Common myeloid progenitor, CD34-positive (primary cell): ENCODE results near the gene HBB.

Experiments
- CTCF ChIA-PET: fragments of 350-600 bp; sonication (Branson Sonifier 250); formaldehyde crosslinking; loops from one replicate; lab custom pipeline; 2021; ENCODE audit warnings: antibody characterized with exemption; lab: Charles Lee
- POLR2A ChIA-PET: fragments of 350-600 bp; sonication (Branson Sonifier 250); formaldehyde crosslinking; loops from one replicate; lab custom pipeline; 2021; ENCODE audit warnings: antibody characterized with exemption; lab: Charles Lee
- DNase-seq, 3 donors: peaks; one replicate each; pipeline versions ENCODE4 v3.0.0 to v3.0.0-alpha.2; 2013
- H3K27ac ChIP-seq, 2 experiments: 1 replicate in 1 of 2; 2 replicates in 1 of 2; pipeline ENCODE4 v1.7.0; 2013; ENCODE audit warnings: inconsistent platforms in 2 of 2, low read length in 2 of 2, mild to moderate bottlenecking in 2 of 2, low read depth in 1 of 2, moderate library complexity in 1 of 2; ENCODE audit not compliant: severe bottlenecking in 2 of 2, insufficient read depth in 1 of 2, poor library complexity in 1 of 2
- H3K27me3 ChIP-seq, 5 experiments: replicated peaks in 2 of 5; 1 replicate in 3 of 5; 2 replicates in 2 of 5; pipeline versions ENCODE4 v1.6.1 to v1.7.0; 2013; ENCODE audit warnings: low read length in 4 of 5, mild to moderate bottlenecking in 2 of 5, moderate library complexity in 2 of 5, inconsistent platforms in 1 of 5; ENCODE audit not compliant: insufficient read depth in 5 of 5, control insufficient read depth in 4 of 5
- H3K36me3 ChIP-seq, 4 experiments: 1 replicate in 2 of 4; 2 replicates in 2 of 4; pipeline versions ENCODE4 v1.6.1 to v1.7.0; 2013; ENCODE audit warnings: low read length in 3 of 4, control low read depth in 1 of 4, mild to moderate bottlenecking in 1 of 4; ENCODE audit not compliant: control insufficient read depth in 4 of 4, insufficient read depth in 4 of 4
- H3K4me1 ChIP-seq, 4 experiments: 1 replicate in 3 of 4; 2 replicates in 1 of 4; pipeline versions ENCODE4 v1.6.1 to v1.7.1; 2013; ENCODE audit warnings: low read length in 3 of 4, mild to moderate bottlenecking in 3 of 4, control low read depth in 1 of 4, inconsistent platforms in 1 of 4, moderate library complexity in 1 of 4; ENCODE audit not compliant: control insufficient read depth in 4 of 4, insufficient read depth in 4 of 4; ENCODE audit errors: control extremely low read depth in 1 of 4
- H3K4me3 ChIP-seq, 7 experiments: 1 replicate in 4 of 7; 2 replicates in 3 of 7; pipeline versions ENCODE4 v1.5.1 to v1.7.0; 2013; ENCODE audit warnings: mild to moderate bottlenecking in 7 of 7, low read length in 6 of 7, moderate library complexity in 6 of 7, inconsistent platforms in 2 of 7, low read depth in 2 of 7, control low read depth in 1 of 7; ENCODE audit not compliant: insufficient read depth in 4 of 7, control insufficient read depth in 1 of 7; ENCODE audit errors: extremely low read depth in 1 of 7
- H3K9me3 ChIP-seq, 5 experiments: 1 replicate in 4 of 5; 2 replicates in 1 of 5; pipeline versions ENCODE4 v1.6.1 to v1.7.1; 2013; ENCODE audit warnings: low read length in 4 of 5, mild to moderate bottlenecking in 2 of 5, inconsistent platforms in 1 of 5, low read depth in 1 of 5, moderate library complexity in 1 of 5; ENCODE audit not compliant: control insufficient read depth in 4 of 5, insufficient read depth in 2 of 5; ENCODE audit errors: control extremely low read depth in 1 of 5
- WGBS: methylation state at CpG from one replicate; pipeline ENCODE4 v1.1.5; 2013; ENCODE audit not compliant: insufficient coverage; 5-methylcytosine and 5-hydroxymethylcytosine counted together

HBB gene

DNA sequence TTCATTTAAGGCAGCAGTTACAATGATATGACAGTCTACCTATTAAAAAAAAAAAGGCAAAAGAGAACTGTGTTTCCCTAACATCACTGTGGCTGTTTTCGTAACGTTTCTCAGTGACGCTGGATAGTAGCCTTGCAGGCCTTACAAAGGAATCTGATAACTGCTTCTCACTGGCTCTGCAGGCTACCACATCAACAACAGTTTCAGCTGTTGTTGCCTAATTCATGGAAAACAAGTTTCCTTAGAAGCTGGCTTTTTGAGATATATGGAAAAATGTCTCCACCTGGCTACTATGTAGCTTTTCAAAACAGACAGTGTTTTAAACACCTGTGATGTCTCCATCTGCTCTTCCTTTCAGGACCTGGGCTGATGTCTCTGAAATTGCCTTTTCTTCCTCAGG, 30.1 kb downstream of the HBB start:
- no peaks in the 10 kb centered on the region for H3K4me1 ChIP-seq
- no peaks in the 10 kb centered on the region for H3K36me3 ChIP-seq
- POLR2A ChIA-PET = no interaction called here
- no peaks in the 10 kb centered on the region for H3K27me3 ChIP-seq
- DNase-seq = no peak
- peaks cover 0 to 4% (median 0%) of the 10 kb centered on the region in 5 experiments for H3K9me3 ChIP-seq
- no peak overlapping the region for H3K27ac ChIP-seq
- 100% methylated on average over 3 of the region's 3 CpGs for WGBS
- CTCF ChIA-PET = no interaction called here
- no peak overlapping the region for H3K4me3 ChIP-seq

DNA sequence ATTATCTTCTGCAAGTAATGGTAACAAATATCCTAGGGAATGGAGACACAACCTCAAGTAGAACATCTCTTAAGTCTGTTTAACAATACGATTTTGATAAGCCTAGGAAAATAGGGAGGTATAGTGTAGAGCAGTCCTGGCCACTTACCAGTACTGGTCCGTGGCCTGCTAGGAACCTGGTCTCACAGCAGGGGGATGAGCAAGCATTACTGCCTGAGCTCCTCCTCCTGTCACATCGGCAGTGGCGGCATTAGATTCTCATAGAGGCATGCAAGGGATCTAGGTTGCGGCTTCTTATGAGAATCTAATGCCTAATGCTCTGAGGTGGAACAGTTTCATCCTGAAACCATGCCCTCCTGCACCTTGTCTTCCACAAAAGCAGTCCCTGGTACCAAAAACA, 30.8 kb downstream of the HBB start:
- WGBS = 95% methylated on average over 5 of the region's 5 CpGs
- H3K9me3 ChIP-seq = peaks cover 0 to 4% (median 0%) of the 10 kb centered on the region in 5 experiments
- no peaks in the 10 kb centered on the region for H3K4me1 ChIP-seq
- DNase-seq = no peak
- no peak overlapping the region for H3K4me3 ChIP-seq
- ChIA-PET POLR2A (no interaction called here), CTCF (interaction anchor here (1.2 kb wide), 1 partner anchor 174 kb away, joined by 3 read pairs; no protein-coding TSS in a partner anchor)
- H3K36me3 ChIP-seq = no peaks in the 10 kb centered on the region
- no peak overlapping the region for H3K27ac ChIP-seq
- no peaks in the 10 kb centered on the region for H3K27me3 ChIP-seq

DNA sequence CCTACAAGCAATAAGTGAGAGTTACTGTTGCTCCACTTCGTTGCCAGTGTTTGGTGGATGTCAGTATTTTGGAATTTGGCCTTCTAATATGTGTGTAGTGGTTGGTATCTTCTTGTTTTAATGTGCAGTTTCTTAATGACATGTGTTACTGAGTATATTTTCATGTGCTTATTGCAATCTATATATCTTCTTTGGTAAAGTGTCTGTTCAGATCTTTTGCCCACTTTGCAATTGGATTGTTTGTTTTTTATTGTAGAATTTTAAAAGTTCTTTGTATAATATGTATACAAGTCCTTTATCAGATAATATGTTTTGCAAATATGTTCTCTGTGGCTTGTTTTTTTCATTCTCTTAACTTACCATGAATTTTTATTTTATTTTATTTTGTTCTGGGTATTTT, 34.1 kb downstream of the HBB start:
- H3K4me1 ChIP-seq = no peaks in the 10 kb centered on the region
- WGBS = no CpG with 5 or more reads among the region's 1 CpG
- H3K27me3 ChIP-seq = no peaks in the 10 kb centered on the region
- CTCF ChIA-PET = no interaction called here
- H3K9me3 ChIP-seq = peaks cover 0 to 8% (median 0%) of the 10 kb centered on the region in 5 experiments
- H3K4me3 ChIP-seq = no peak overlapping the region
- POLR2A ChIA-PET = no interaction called here
- no peak overlapping the region for H3K27ac ChIP-seq
- DNase-seq = no peak
- H3K36me3 ChIP-seq = no peaks in the 10 kb centered on the region

DNA sequence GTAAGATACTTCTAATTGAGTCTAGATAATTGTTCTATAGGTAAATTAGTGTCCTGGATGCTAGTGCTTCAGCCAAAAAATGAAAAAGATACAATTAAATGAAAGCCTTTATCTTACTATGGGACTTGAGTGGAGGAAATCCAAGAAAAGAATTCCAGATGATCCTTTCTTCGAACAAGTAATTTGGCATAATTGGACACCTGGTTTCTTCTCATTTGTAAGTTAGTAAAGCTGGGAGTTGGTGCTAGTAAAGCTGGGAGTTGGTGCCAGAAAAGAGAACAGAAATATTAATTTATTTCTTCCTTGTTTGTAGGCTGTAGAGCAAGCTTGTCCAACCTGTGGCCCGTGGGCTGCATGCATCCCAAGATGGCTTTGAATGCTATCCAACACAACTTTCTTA, 38.7 kb downstream of the HBB start:
- no peak for DNase-seq
- POLR2A ChIA-PET = no interaction called here
- Histone ChIP-seq H3K27ac (no peak overlapping the region), H3K4me1 (no peaks in the 10 kb centered on the region), H3K27me3 (no peaks in the 10 kb centered on the region), H3K9me3 (peaks cover 0 to 6% (median 0%) of the 10 kb centered on the region in 5 experiments), H3K36me3 (no peaks in the 10 kb centered on the region), H3K4me3 (no peak overlapping the region)
- WGBS = 100% methylated on average over 1 of the region's 2 CpGs
- CTCF ChIA-PET = no interaction called here

DNA sequence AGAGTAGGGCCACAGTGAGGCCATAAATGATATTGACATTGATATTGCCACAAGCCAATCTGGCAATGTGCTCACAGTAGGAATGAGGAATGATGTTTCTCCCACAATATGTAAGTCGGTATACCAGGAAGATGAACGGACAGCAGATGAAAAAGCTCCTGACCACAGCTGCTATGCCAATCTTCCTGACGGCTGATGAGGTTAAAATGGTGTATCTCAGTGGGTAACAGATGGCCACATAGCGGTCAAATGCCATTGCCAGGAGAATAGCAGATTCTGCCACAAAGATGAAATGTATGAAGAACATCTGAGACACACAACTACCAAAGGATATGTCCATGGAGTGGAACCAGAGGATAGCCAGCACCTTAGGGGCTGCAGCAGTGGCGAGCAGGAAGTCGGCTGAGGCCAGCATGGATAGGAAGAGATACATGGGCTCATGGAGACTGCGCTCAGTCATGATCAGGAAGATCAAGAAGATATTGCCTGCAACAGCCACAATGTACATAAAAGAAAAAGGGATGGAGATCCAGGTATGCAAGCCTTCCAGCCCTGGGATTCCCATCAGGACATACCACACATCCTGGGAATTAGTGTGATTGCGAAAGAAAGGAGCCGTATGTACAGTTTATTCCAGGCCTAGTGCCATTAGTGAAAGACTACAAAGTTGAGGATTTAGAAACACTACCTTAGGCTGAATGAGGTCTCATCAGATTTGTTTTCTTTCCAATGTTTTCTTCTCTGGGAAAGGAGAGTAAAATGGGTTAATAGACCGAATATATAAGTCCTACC, 48.6 kb downstream of the HBB start:
- POLR2A ChIA-PET = no interaction called here

More for the DNA sequence above, 48.6 kb downstream of the HBB start:
- Histone ChIP-seq H3K4me3 (no peak overlapping the region), H3K9me3 (no peaks in the 10 kb centered on the region), H3K36me3 (no peaks in the 10 kb centered on the region), H3K4me1 (no peaks in the 10 kb centered on the region), H3K27me3 (no peaks in the 10 kb centered on the region), H3K27ac (no peak overlapping the region)
- WGBS = 86% methylated on average over 9 of the region's 10 CpGs
- CTCF ChIA-PET = no interaction called here
- DNase-seq = no peak
